BLaER1 (cell line): Measurements from ENCODE around the gene TRMT1L.
"Not testable (repeated sequence)": the region's sequence is repeated elsewhere in the genome, so short reads cannot be mapped to it uniquely, and the experiment has no call there.

Experiments used
- H3K27ac ChIP-seq: shearing (Covaris generic); formaldehyde crosslinking; 2 replicates; pipeline ENCODE4 v1.8.1; 2022
- H3K27me3 ChIP-seq: shearing (Covaris generic); formaldehyde crosslinking; 2 replicates; pipeline ENCODE4 v1.8.1; 2022
- H3K36me3 ChIP-seq: shearing (Covaris generic); formaldehyde crosslinking; 2 replicates; pipeline ENCODE4 v1.8.1; 2022
- H3K4me1 ChIP-seq: shearing (Covaris generic); formaldehyde crosslinking; 2 replicates; pipeline ENCODE4 v1.8.1; 2022
- H3K4me2 ChIP-seq: shearing (Covaris generic); formaldehyde crosslinking; 2 replicates; pipeline ENCODE4 v1.8.1; 2022
- H3K4me3 ChIP-seq: shearing (Covaris generic); formaldehyde crosslinking; 2 replicates; pipeline ENCODE4 v1.8.1; 2022
- H3K9ac ChIP-seq: shearing (Covaris generic); formaldehyde crosslinking; 2 replicates; pipeline ENCODE4 v1.8.1; 2022
- H3K9me3 ChIP-seq: shearing (Covaris generic); formaldehyde crosslinking; 2 replicates; pipeline ENCODE4 v1.8.1; 2022
- H4K20me1 ChIP-seq: shearing (Covaris generic); formaldehyde crosslinking; 2 replicates; pipeline ENCODE4 v1.8.1; 2022
- Cebpa-rat ChIP-seq: shearing (Covaris generic); IDR thresholded peaks from 2 replicates; pipeline ENCODE4 v1.8.1; 2022

Gene TRMT1L

GRCh38 chr1:185156854-185157598, at the start of gene TRMT1L, which contains the start of gene SWT1:
TRMT1L (minus strand) TSS chr1:185156953; CDS start chr1:185156712, 241 bp downstream.
SWT1 (plus strand) TSS chr1:185157167; CDS start chr1:185160842, 3,675 bp downstream.
- Histone ChIP-seq H3K4me3 (peak within 1 kb of the TSS; percentile 85), H3K4me2 (peak within 1 kb of the TSS; percentile 96), H3K9me3 (no peaks in the 10 kb centered on the region), H3K27me3 (no peaks in the 10 kb centered on the region), H4K20me1 (no peaks in the 10 kb centered on the region), H3K9ac (peak within 1 kb of the TSS; percentile 93), H3K36me3 (no peaks in the 10 kb centered on the region), H3K4me1 (peaks cover 21% of the 10 kb centered on the region), H3K27ac (peak within 1 kb of the TSS; percentile 91)
- TF ChIP-seq Cebpa-rat = no peak

GRCh38 chr1:185200889-185201288, 44.1 kb upstream of the TRMT1L start:
- H3K4me1 ChIP-seq = no peaks in the 10 kb centered on the region
- H3K9ac ChIP-seq = no peak overlapping the region
- H3K4me2 ChIP-seq = no peak overlapping the region
- TF ChIP-seq Cebpa-rat = no peak
- no peaks in the 10 kb centered on the region for H3K36me3 ChIP-seq
- no peak overlapping the region for H3K4me3 ChIP-seq
- H3K9me3 ChIP-seq = peaks cover 15% of the 10 kb centered on the region; the same call in 1 of the 2 replicates
- H3K27me3 ChIP-seq = no peaks in the 10 kb centered on the region
- H3K27ac ChIP-seq = no peak overlapping the region
- H4K20me1 ChIP-seq = no peaks in the 10 kb centered on the region

- not testable (repeated sequence) for H3K4me3 ChIP-seq, H3K27me3 ChIP-seq, H3K4me1 ChIP-seq, H3K4me2 ChIP-seq, H3K36me3 ChIP-seq, H3K9ac ChIP-seq, H4K20me1 ChIP-seq, H3K27ac ChIP-seq
- peaks cover 15% of the 10 kb centered on the region; the same call in 1 of the 2 replicates for H3K9me3 ChIP-seq
These were observed 42.0 kb upstream of the TRMT1L start for GRCh38 chr1:185198712-185199111.

GRCh38 chr1:185193756-185194155, 37.0 kb upstream of the TRMT1L start:
- Histone ChIP-seq H3K4me2 (no peak overlapping the region), H3K27me3 (no peaks in the 10 kb centered on the region), H3K4me1 (no peaks in the 10 kb centered on the region), H3K9ac (no peak overlapping the region), H4K20me1 (no peaks in the 10 kb centered on the region), H3K36me3 (no peaks in the 10 kb centered on the region), H3K27ac (no peak overlapping the region), H3K9me3 (peaks cover 6% of the 10 kb centered on the region; the same call in 1 of the 2 replicates), H3K4me3 (no peak overlapping the region)
- no peak for TF ChIP-seq Cebpa-rat

GRCh38 chr1:185170291-185170848, 13.6 kb upstream of the TRMT1L start:
- Histone ChIP-seq H3K27ac (no peak overlapping the region), H3K4me3 (no peak overlapping the region), H3K4me1 (peaks cover 9% of the 10 kb centered on the region), H3K36me3 (peaks cover 6% of the 10 kb centered on the region; the same call in 1 of the 2 replicates), H4K20me1 (no peaks in the 10 kb centered on the region), H3K9me3 (no peaks in the 10 kb centered on the region), H3K9ac (no peak overlapping the region), H3K27me3 (no peaks in the 10 kb centered on the region), H3K4me2 (no peak overlapping the region)
- no peak for TF ChIP-seq Cebpa-rat

- Histone ChIP-seq H3K9ac (no peak overlapping the region), H4K20me1 (no peaks in the 10 kb centered on the region), H3K4me3 (no peak overlapping the region), H3K4me1 (peaks cover 10% of the 10 kb centered on the region), H3K36me3 (peaks cover 6% of the 10 kb centered on the region; the same call in 1 of the 2 replicates), H3K9me3 (no peaks in the 10 kb centered on the region), H3K27ac (no peak overlapping the region), H3K27me3 (no peaks in the 10 kb centered on the region), H3K4me2 (peak overlapping the region; percentile 56)
- TF ChIP-seq Cebpa-rat = no peak
These were observed 9.4 kb upstream of the TRMT1L start for GRCh38 chr1:185166106-185166505.

GRCh38 chr1:185162491-185162890, 5.7 kb upstream of the TRMT1L start:
- no peak overlapping the region for H3K27ac ChIP-seq
- no peaks in the 10 kb centered on the region for H3K9me3 ChIP-seq
- peaks cover 17% of the 10 kb centered on the region for H3K4me1 ChIP-seq
- no peaks in the 10 kb centered on the region for H3K27me3 ChIP-seq
- H4K20me1 ChIP-seq = no peaks in the 10 kb centered on the region
- no peak for TF ChIP-seq Cebpa-rat
- H3K4me3 ChIP-seq = no peak overlapping the region
- H3K36me3 ChIP-seq = peaks cover 6% of the 10 kb centered on the region; the same call in 1 of the 2 replicates
- no peak overlapping the region for H3K4me2 ChIP-seq
- H3K9ac ChIP-seq = no peak overlapping the region

- Histone ChIP-seq H3K36me3 (no peaks in the 10 kb centered on the region), H3K9ac (no peak overlapping the region), H3K4me3 (no peak overlapping the region), H3K9me3 (no peaks in the 10 kb centered on the region), H3K4me1 (peaks cover 15% of the 10 kb centered on the region), H3K27ac (no peak overlapping the region), H4K20me1 (no peaks in the 10 kb centered on the region), H3K4me2 (no peak overlapping the region), H3K27me3 (no peaks in the 10 kb centered on the region)
- no peak for TF ChIP-seq Cebpa-rat
These were observed 3.2 kb upstream of the TRMT1L start for GRCh38 chr1:185159966-185160365.

- TF ChIP-seq Cebpa-rat = no peak
- peaks cover 21% of the 10 kb centered on the region for H3K4me1 ChIP-seq
- H3K4me3 ChIP-seq = no peak overlapping the region
- H3K36me3 ChIP-seq = no peaks in the 10 kb centered on the region
- H3K27me3 ChIP-seq = no peaks in the 10 kb centered on the region
- no peak overlapping the region for H3K4me2 ChIP-seq
- H3K9me3 ChIP-seq = no peaks in the 10 kb centered on the region
- no peaks in the 10 kb centered on the region for H4K20me1 ChIP-seq
- H3K9ac ChIP-seq = no peak overlapping the region
- no peak overlapping the region for H3K27ac ChIP-seq
These were observed 2.0 kb upstream of the TRMT1L start for GRCh38 chr1:185158800-185159199.
